GM19193 (cell line): ENCODE data around the gene FARP2.

ENCODE experiments used
- POLR2A ChIP-seq: IDR thresholded peaks from 4 replicates; pipeline ENCODE4 v1.6.1; 2011; ENCODE audit not compliant: insufficient read depth, insufficient read length; ENCODE audit errors: extremely low read depth

FARP2 gene

DNA sequence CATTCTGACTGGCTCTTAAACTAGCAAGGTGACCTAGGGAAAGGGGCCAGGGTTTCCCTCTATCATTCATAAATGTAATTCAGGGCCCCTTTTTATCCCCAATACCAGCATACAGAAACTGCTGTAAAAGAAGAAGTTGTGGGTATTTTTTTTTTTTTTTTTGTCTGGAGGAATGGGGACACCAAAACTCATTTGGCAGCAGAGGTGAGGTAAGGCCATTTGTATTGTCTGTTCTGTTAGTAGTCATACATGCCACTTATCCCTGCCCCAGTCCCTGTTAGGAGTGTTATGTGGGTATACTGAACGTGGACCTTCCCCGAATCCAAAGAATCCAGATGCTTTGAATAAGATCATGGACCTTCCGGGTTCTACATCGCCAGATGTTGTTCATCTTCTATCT lies 38.7 kb upstream of the FARP2 start:
- TF ChIP-seq POLR2A = no peak

DNA sequence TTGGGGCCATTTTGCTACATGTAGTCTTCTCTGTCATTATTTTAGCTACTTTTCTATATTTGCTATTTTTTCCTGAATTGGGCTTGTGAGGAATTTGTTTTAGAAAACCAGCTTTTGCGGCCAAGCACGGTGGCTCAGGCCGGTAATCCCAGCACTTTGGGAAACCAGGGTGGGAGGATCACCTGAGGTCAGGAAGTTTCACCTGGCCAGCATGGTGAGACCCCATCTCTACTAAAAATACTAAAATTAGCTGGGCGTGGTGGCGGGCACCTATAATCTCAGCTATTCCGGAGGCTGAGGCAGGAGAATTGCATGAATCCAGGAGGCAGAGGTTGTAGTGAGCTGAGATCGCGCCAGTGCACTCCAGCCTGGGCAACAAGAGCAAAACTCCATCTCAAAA lies 35.7 kb upstream of the FARP2 start:
- TF ChIP-seq POLR2A = no peak

DNA sequence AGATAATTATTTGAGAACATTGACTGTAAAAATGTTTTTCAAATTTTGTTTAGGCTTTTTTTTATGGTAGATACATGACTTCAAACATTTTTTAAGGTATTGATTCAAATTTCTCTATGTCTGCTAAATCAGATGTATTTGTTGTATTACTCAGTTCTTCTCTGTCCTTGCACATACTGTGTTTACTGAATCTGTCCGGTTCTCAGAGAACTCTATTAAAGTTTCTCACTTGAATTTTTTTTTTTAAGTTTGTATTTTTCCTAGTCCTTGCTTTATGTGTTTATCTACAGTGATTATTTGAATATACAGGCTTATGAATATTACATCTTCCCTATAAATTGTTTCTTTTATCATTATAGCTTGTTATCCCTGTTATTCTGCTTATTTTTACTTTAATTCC lies 35.1 kb upstream of the FARP2 start:
- no peak for TF ChIP-seq POLR2A

DNA sequence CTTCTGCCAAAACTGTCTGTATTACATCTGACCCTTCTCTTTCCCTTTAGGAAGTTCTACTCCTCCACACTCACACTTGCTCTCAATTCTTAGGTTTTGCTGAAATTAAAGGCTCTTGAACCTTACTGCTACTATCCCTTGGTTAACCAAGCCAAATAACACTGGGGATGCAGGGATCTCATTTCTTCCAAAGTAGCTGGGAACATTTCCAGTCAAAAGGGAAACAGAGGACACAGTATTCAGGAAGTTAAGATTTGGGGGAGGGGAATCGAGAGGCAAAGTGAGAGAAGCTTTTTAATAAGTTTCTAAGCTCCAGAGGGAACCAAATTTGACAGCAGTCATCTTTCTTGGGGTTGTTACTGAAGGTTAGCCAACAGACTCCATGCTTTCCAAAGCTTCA lies 34.2 kb upstream of the FARP2 start:
- TF ChIP-seq POLR2A = no peak

DNA sequence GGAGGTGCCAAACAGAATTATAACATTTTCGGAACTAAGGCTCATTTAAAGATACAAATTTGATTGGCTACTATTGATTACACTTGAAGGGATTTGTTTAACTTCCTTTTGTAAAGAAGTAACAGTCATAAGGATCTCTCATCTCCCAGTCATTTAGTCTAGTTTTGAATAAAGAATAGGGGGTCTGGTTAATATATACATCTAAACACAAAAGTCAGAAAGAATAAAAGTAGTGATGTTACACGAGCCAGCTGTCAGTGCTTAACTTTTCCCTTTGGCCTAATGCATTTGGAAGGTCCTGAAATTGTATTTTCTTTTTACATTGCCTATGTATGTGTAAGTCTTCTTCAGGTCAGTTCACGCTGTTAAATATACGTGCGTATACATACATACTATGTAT lies 32.3 kb upstream of the FARP2 start:
- no peak for TF ChIP-seq POLR2A

DNA sequence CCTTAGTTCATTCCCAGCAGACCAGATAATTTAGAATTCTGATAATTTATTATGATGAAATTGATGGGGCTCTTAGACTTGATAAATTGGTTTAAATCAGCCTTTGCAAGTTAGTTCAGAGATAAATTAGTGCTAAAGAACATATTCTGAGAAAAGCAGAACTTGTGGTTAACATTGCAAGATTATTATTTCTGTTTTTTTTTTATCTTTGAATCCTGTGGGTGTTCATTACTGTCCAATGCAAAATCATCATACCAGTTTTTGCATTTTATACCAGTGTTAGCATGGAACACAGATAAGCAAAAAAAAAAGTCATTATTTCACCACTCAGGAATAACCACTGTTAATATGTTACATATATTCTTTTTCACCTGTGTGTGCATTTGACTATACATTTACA lies 31.3 kb upstream of the FARP2 start:
- no peak for TF ChIP-seq POLR2A

DNA sequence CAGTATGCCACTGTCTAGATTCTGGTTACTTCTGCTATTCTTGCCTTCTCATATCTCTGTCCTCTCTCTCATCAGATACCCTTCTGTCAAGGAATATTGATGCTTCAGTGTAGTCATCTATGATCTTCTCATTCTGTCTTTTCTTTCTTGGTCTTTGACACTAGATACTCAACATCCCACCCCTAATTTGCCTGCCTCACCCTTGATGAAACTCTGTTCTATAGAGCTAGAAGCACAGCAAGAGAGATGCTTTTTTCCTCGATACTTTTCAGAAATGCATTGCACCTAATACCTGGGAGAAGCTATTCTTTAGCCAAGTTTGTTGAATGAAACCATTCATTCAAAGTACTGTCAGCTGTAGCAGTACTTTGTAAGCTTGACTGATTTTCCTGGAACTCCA lies 30.8 kb upstream of the FARP2 start:
- TF ChIP-seq POLR2A = no peak

DNA sequence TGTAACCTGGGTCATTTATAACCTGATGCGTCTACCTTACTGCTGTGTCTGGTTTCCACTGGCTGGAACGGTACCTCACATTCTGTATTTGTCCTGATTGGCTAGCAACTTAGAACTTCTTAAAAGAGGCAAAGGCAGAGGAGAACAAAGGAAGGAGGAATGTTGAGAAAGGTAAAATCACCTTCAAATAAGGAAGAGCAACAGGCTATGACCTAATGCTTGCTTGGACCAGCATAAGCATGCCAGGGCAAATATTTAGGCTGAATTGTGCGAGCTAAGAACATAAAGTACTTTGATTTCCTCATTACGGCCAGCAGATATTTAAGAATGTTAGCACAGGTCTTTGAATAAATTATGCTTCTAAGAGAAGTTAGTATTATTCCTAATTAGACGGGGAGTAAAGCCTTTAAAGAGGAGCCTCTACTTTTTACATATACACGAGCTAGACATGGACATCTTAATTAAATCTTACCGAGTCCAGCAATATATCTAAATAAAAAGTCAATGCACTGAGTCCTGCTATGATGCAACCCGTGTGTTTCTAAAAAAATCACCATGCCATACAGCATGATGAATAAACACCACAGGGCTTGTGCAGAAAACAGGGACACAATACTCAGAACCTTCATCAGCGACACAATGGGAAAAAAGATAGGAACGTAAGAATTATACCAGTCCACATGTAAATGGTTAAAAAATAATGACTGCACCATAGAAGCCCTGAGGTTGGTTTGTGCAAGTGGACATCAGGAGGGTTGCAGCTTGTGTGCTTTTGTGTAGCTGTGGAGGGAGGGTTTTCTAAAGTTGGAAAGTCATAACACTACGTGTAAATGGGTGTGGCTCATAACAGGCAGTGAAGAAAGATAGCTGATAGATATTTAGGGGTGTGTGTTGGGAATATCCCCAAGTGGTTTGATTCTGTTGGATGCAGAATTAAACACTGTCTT lies 26.1 kb upstream of the FARP2 start:
- no peak for TF ChIP-seq POLR2A

DNA sequence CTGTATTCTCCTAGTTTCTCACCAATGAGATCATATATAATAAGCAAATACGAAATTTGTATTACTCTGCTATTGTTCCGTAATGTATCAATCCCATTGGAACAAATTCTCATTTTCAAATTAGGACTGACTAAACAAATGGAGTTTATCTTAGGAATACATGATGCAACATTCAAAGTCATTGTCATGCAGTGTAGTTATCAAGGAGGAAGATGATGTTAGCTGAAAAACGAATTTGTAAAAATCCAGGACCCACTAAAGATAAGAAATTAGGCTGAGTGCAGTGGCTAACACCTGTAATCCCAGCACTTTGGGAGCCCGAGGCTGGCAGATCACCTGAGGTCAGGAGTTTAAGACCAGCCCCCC lies 25.5 kb upstream of the FARP2 start:
- TF ChIP-seq POLR2A = no peak

DNA sequence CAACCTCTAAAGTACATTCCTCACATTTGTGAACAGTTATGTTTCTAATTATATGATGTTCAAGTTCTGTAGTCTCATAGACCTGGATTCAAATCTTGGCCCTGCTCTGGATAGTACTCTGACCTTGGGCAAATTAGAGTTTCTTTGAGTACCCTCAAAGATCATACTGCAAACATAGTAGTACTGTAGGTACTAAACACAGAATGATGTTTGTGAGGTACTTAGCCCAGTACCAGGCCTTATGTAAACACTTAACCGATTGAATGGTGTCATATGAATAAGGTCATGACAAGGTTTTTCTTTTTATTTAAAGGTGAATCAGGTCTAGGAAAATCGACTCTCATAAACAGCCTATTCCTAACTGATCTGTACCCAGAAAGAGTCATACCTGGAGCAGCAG lies 21.3 kb upstream of the FARP2 start:
- TF ChIP-seq POLR2A = no peak

DNA sequence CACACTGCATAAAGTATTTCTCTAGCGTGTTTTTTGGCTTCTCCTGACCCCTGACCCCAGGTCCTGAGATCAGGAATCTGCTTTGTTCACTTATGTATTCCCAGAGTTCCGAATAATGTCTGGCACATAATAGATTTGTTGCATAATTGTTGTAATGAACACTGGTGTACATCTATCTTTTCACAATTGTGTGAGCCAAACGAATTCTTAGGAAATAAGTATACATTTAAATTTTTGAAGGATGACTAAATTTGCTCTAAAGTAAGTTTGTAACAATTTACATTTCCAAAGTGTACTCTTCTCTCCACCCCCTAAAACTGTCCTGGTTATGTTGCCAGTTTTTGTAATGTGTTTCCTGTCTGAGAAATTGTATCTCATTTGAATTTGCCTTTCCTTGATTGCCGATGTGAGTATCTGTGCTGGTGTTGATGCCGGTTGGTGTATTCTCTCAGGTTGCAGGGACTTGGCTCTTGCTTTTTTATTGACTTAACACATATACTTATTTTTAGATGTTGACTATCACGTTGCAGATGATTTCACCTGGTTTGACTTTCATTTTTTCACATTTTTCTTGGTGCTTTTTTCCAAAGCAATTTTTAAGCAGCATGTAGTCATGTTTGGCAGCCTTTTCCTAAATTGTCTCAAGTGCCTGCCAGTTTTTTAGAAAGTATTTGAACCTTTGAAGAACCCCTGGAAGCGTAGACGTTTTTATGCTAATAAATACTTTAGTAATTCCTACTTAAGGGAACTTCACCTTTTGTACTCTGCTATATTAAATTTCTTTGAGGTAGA lies 16.1 kb upstream of the FARP2 start:
- TF ChIP-seq POLR2A = no peak

DNA sequence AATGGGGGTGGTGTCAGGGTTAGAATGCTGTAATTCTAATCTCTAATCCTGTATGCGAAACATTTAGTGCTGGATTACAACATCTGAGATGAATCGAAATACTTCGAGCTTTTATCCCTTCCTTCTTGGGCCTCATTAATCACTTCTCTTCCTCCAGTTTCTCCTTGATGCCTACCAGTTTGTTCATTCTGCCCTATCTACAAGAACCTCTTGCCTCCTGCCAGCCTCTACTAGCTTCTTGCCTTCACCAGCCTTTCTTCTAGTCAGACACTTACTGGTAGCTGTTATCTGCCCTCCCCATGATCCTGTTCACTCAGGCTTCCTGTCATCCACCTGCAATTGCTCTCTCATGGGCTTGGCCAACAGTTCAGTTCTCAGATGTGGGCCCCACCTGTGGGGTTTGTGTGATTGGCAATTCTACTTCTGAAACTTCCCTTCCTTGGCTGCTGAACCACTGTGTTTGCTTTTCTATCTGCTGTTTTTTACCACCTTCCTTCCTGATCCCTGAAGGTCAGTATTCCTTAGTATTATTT lies 15.4 kb upstream of the FARP2 start:
- TF ChIP-seq POLR2A = no peak

DNA sequence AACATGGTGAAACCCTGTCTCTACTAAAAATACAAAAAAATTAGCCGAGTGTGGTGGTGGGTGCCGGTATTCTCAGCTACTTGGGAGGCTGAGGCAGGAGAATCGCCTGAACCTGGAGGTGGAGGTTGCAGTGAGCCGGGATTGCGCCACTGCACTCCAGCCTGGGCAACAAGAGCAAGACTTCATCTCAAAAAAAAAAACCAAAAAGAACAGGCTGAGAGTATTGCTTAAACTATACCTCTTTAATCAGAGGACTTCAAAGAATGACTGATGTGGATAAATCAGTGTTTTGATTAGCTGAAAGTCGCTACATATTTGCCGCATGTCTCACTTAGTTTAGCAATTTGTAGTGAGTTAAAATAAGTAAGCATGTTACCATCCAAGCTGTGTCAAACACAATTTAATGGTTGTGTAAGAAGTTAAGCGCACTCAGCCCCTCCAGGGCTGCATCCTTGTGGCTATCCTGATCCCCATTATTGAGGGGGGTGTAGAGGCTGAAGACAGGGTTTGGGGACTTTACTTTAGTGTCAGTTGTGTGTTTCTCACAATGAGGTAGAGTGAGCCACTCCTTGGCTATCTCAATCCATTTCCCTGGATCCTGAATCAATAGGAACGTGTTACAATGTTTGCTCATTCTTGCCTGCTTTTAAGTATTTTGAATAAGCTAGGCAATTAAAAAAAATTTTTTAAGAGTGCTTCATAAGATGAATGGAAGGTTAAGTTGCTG lies 11.0 kb upstream of the FARP2 start:
- no peak for TF ChIP-seq POLR2A

DNA sequence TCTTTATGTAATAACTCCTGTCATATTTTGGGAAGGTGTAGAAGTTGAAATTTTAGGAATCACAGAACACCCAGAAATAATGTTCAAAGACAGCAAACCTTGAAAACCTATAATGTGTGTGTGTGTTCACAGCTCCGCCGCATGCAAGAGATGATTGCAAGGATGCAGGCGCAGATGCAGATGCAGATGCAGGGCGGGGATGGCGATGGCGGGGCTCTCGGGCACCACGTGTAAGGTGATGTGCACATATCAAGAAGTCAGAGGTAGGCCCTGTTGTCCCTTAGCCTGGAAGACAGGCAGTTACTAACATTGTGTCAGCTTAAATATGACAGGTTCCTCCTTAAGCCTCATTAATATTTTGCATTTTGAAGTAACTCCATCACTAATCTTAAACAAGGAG lies 6.1 kb upstream of the FARP2 start:
- no peak for TF ChIP-seq POLR2A

DNA sequence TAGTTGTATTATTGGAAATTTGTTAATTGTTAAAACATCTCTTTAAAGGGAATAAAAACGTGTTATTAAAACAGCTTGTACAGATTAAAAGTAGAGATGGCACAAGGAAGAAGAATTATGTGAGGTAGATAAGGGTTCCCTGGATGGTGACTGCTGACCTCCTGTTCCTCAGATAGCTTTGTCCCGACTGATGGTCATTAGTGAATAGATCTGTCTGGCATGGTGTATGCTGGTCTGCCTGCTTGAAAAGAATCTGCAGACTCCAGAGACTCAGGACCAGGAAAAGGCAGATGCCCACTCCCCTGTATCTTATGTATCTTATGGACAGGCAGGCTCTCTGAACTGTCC lies 5.6 kb upstream of the FARP2 start:
- TF ChIP-seq POLR2A = no peak
